CD8-positive, alpha-beta memory T cell (primary cell): Measurements from ENCODE around the gene IL12B. TPM values are rescaled to one million over a fixed set of nuclear protein-coding genes. Genes with fewer than 3 reads are reported as not detected.
"Not testable (repeated sequence)": the region's sequence is repeated elsewhere in the genome, so short reads cannot be mapped to it uniquely, and the experiment has no call there.

Source experiments
- CTCF ChIA-PET: fragments of 350-600 bp; sonication (Branson Sonifier 250); formaldehyde crosslinking; loops from one replicate; lab custom pipeline; 2021; ENCODE audit warnings: antibody characterized with exemption; lab: Charles Lee
- POLR2A ChIA-PET: fragments of 350-600 bp; sonication (Branson Sonifier 250); formaldehyde crosslinking; loops from one replicate; lab custom pipeline; 2021; ENCODE audit warnings: antibody characterized with exemption; lab: Charles Lee
- DNase-seq, 5 donors: peaks; one replicate each; pipeline versions ENCODE4 v3.0.0 to v3.0.0-alpha.2; 2020 to 2022; ENCODE audit warnings: mixed read lengths in 1 of 5
- H3K27ac ChIP-seq: one replicate; pipeline ENCODE4 v1.7.0; 2013; ENCODE audit warnings: low read depth, mild to moderate bottlenecking, low read length, moderate library complexity
- H3K27me3 ChIP-seq: 2 replicates; pipeline ENCODE4 v1.7.0; 2013; ENCODE audit warnings: low read length, mild to moderate bottlenecking; ENCODE audit not compliant: insufficient read depth, poor library complexity, severe bottlenecking
- H3K36me3 ChIP-seq: 2 replicates; pipeline ENCODE4 v1.7.0; 2013; ENCODE audit warnings: mild to moderate bottlenecking, low read length, moderate library complexity; ENCODE audit not compliant: insufficient read depth
- H3K4me1 ChIP-seq: 2 replicates; pipeline ENCODE4 v1.7.0; 2013; ENCODE audit warnings: mild to moderate bottlenecking, low read length, moderate library complexity; ENCODE audit not compliant: insufficient read depth
- H3K4me3 ChIP-seq: 2 replicates; pipeline ENCODE4 v1.7.0; 2013; ENCODE audit warnings: mild to moderate bottlenecking, low read length
- H3K9me3 ChIP-seq: 2 replicates; pipeline ENCODE4 v1.7.0; 2013; ENCODE audit warnings: mild to moderate bottlenecking, low read length
- H3K27ac Mint-ChIP-seq, 8 donors: one replicate each; pipeline ENCODE4 v1.8.0; 2020 to 2021; ENCODE audit warnings: mixed read lengths in 8 of 8, mild to moderate bottlenecking in 6 of 8, inconsistent platforms in 3 of 8, moderate library complexity in 3 of 8
- H3K27me3 Mint-ChIP-seq, 2 donors: one replicate each; pipeline ENCODE4 v1.8.0; 2020 to 2021; ENCODE audit warnings: mixed read lengths in 2 of 2, mild to moderate bottlenecking in 1 of 2, moderate library complexity in 1 of 2
- H3K36me3 Mint-ChIP-seq, 3 donors: one replicate each; pipeline ENCODE4 v1.8.0; 2020 to 2021; ENCODE audit warnings: mixed read lengths in 3 of 3, inconsistent platforms in 1 of 3, mild to moderate bottlenecking in 1 of 3
- H3K4me1 Mint-ChIP-seq, 3 donors: one replicate each; pipeline ENCODE4 v1.8.0; 2020 to 2021; ENCODE audit warnings: mixed read lengths in 3 of 3, inconsistent platforms in 1 of 3, mild to moderate bottlenecking in 1 of 3
- H3K4me3 Mint-ChIP-seq, 7 donors: one replicate each; pipeline ENCODE4 v1.8.0; 2020 to 2021; ENCODE audit warnings: mixed read lengths in 7 of 7, mild to moderate bottlenecking in 6 of 7, moderate library complexity in 4 of 7, inconsistent platforms in 2 of 7
- H3K9me3 Mint-ChIP-seq, 5 donors: one replicate each; pipeline ENCODE4 v1.8.0; 2020 to 2022; ENCODE audit warnings: mixed read lengths in 5 of 5, mild to moderate bottlenecking in 3 of 5, moderate library complexity in 2 of 5, inconsistent platforms in 1 of 5
- polyA plus RNA-seq: library from polyadenylated mRNA; unstranded; fragments of 300-500 nt; fragmentation: Illumina TruSeq; gene quantifications from one replicate; pipeline ENCODE4 v1.2.3, GENCODE V29; 2021
- total RNA-seq, 2 experiments: library from RNA; stranded (reverse); gene quantifications; one replicate each; pipeline ENCODE4 v1.2.3, GENCODE V29; 2021

IL12B gene
- total and polyA plus RNA-seq, 3 experiments from 2014 or later: not detected

- POLR2A ChIA-PET, H3K27ac Mint-ChIP-seq, DNase-seq, H3K4me1 Mint-ChIP-seq, H3K4me3 Mint-ChIP-seq, CTCF ChIA-PET, H3K36me3 Mint-ChIP-seq, H3K9me3 Mint-ChIP-seq, H3K27me3 Mint-ChIP-seq, H3K9me3 ChIP-seq, H3K27ac ChIP-seq, H3K27me3 ChIP-seq, H3K4me3 ChIP-seq, H3K4me1 ChIP-seq, H3K36me3 ChIP-seq: not testable (repeated sequence)
Observed at GRCh38 chr5:159350644-159351043, 20.4 kb upstream of the IL12B start.

- not testable (repeated sequence) for H3K4me3 Mint-ChIP-seq, H3K27ac ChIP-seq
Observed at GRCh38 chr5:159350216-159350615, 19.9 kb upstream of the IL12B start.

GRCh38 chr5:159345861-159346260 lies 15.6 kb upstream of the IL12B start:
- ChIA-PET CTCF (interaction anchor here (1.1 kb wide), 1 partner anchor 14 kb away, joined by 5 read pairs; no protein-coding TSS in a partner anchor), POLR2A (no interaction called here)
- H3K36me3 Mint-ChIP-seq: peaks cover 0 to 8% (median 3%) of the 10 kb centered on the region in 3 donors
- Histone ChIP-seq H3K4me3 (no peak overlapping the region), H3K27ac (no peak overlapping the region), H3K9me3 (no peaks in the 10 kb centered on the region), H3K4me1 (peaks cover 19% of the 10 kb centered on the region), H3K27me3 (no peaks in the 10 kb centered on the region), H3K36me3 (no peaks in the 10 kb centered on the region)
- H3K27ac Mint-ChIP-seq: no peak overlapping the region
- no peak for DNase-seq
- no peak overlapping the region for H3K4me3 Mint-ChIP-seq
- H3K27me3 Mint-ChIP-seq: peaks cover 6 to 7% of the 10 kb centered on the region in 2 donors
- peaks cover 0 to under 1% (median 0%) of the 10 kb centered on the region in 5 donors for H3K9me3 Mint-ChIP-seq
- H3K4me1 Mint-ChIP-seq: peaks cover 24 to 44% (median 39%) of the 10 kb centered on the region in 3 donors

More at GRCh38 chr5:159350216-159350615, 19.9 kb upstream of the IL12B start:
- H3K4me3 ChIP-seq, H3K36me3 ChIP-seq, H3K27me3 ChIP-seq, H3K9me3 ChIP-seq, H3K27ac Mint-ChIP-seq, POLR2A ChIA-PET, H3K36me3 Mint-ChIP-seq, CTCF ChIA-PET, DNase-seq, H3K9me3 Mint-ChIP-seq, H3K4me1 ChIP-seq, H3K27me3 Mint-ChIP-seq: not testable (repeated sequence)
- H3K4me1 Mint-ChIP-seq: peaks cover 4 to 11% (median 5%) of the 10 kb centered on the region in 3 donors

GRCh38 chr5:159345336-159345735 lies 15.0 kb upstream of the IL12B start:
- Mint-ChIP-seq H3K9me3 (no peaks in the 10 kb centered on the region), H3K4me1 (peaks cover 28 to 48% (median 44%) of the 10 kb centered on the region in 3 donors), H3K36me3 (peaks cover 0 to 7% (median 3%) of the 10 kb centered on the region in 3 donors), H3K27me3 (peaks cover 6 to 7% of the 10 kb centered on the region in 2 donors), H3K4me3 (no peak overlapping the region), H3K27ac (peak overlapping the region in 1 of 8 donors; percentile 22)
- no peaks in the 10 kb centered on the region for H3K27me3 ChIP-seq
- no peak overlapping the region for H3K27ac ChIP-seq
- no peak for DNase-seq
- ChIA-PET POLR2A (no interaction called here), CTCF (interaction anchor here (0.6 to 1.1 kb wide), 2 partner anchors 13 to 109 kb away, joined by 4 to 5 read pairs; no protein-coding TSS in a partner anchor)
- no peaks in the 10 kb centered on the region for H3K9me3 ChIP-seq
- peaks cover 24% of the 10 kb centered on the region for H3K4me1 ChIP-seq
- no peaks in the 10 kb centered on the region for H3K36me3 ChIP-seq
- no peak overlapping the region for H3K4me3 ChIP-seq

- no peaks in the 10 kb centered on the region for H3K36me3 ChIP-seq
- no peak for DNase-seq
- H3K9me3 ChIP-seq: no peaks in the 10 kb centered on the region
- H3K27me3 Mint-ChIP-seq: peaks cover 0 to 7% of the 10 kb centered on the region in 2 donors
- no peak overlapping the region for H3K4me3 ChIP-seq
- peak overlapping the region in 4 of 8 donors; percentile 0 to 83 (median 38) for H3K27ac Mint-ChIP-seq
- no peaks in the 10 kb centered on the region for H3K27me3 ChIP-seq
- H3K9me3 Mint-ChIP-seq: no peaks in the 10 kb centered on the region
- H3K4me1 Mint-ChIP-seq: peaks cover 36 to 60% (median 52%) of the 10 kb centered on the region in 3 donors
- peak overlapping the region in 1 of 7 donors; percentile 63 for H3K4me3 Mint-ChIP-seq
- H3K27ac ChIP-seq: no peak overlapping the region
- CTCF ChIA-PET: no interaction called here
- peaks cover 25% of the 10 kb centered on the region for H3K4me1 ChIP-seq
- POLR2A ChIA-PET: no interaction called here
- H3K36me3 Mint-ChIP-seq: peaks cover 0 to 7% (median 3%) of the 10 kb centered on the region in 3 donors
Observed at GRCh38 chr5:159343295-159344094, 13.2 kb upstream of the IL12B start.

GRCh38 chr5:159342840-159343239 lies 12.6 kb upstream of the IL12B start:
- CTCF ChIA-PET: no interaction called here
- H3K4me1 ChIP-seq: peaks cover 32% of the 10 kb centered on the region

GRCh38 chr5:159341906-159342310 lies 11.6 kb upstream of the IL12B start:
- H3K9me3 Mint-ChIP-seq: no peaks in the 10 kb centered on the region
- H3K4me3 Mint-ChIP-seq: peak overlapping the region in 6 of 7 donors; percentile 15 to 62 (median 45)
- H3K9me3 ChIP-seq: no peaks in the 10 kb centered on the region
- no peaks in the 10 kb centered on the region for H3K36me3 ChIP-seq
- POLR2A ChIA-PET: interaction anchor here (1.1 kb wide), 1 partner anchor 70 kb away, joined by 4 read pairs; no protein-coding TSS in a partner anchor
- peak in 4 of 5 donors; percentile 58 to 83 (median 70) for DNase-seq
- H3K36me3 Mint-ChIP-seq: peaks cover 0 to 7% (median 3%) of the 10 kb centered on the region in 3 donors
- H3K27ac Mint-ChIP-seq: peak overlapping the region; percentile 35 to 91 (median 84)
- peaks cover 41% of the 10 kb centered on the region for H3K4me1 ChIP-seq
- H3K4me1 Mint-ChIP-seq: peaks cover 52 to 76% (median 68%) of the 10 kb centered on the region in 3 donors
- CTCF ChIA-PET: interaction anchor here (1.0 to 1.2 kb wide), 2 partner anchors 10 to 680 kb away, joined by 3 to 4 read pairs; no protein-coding TSS in a partner anchor
- no peaks in the 10 kb centered on the region for H3K27me3 ChIP-seq
- no peak overlapping the region for H3K27ac ChIP-seq
- peaks cover 0 to 4% of the 10 kb centered on the region in 2 donors for H3K27me3 Mint-ChIP-seq
- no peak overlapping the region for H3K4me3 ChIP-seq

More at GRCh38 chr5:159342840-159343239, 12.6 kb upstream of the IL12B start:
- Mint-ChIP-seq H3K4me1 (peaks cover 42 to 67% (median 59%) of the 10 kb centered on the region in 3 donors), H3K27ac (peak overlapping the region in 1 of 8 donors; percentile 24), H3K36me3 (peaks cover 0 to 7% (median 3%) of the 10 kb centered on the region in 3 donors), H3K9me3 (no peaks in the 10 kb centered on the region), H3K27me3 (peaks cover 0 to 7% of the 10 kb centered on the region in 2 donors), H3K4me3 (no peak overlapping the region)
- H3K4me3 ChIP-seq: no peak overlapping the region
- H3K9me3 ChIP-seq: no peaks in the 10 kb centered on the region
- POLR2A ChIA-PET: no interaction called here
- no peaks in the 10 kb centered on the region for H3K36me3 ChIP-seq
- H3K27me3 ChIP-seq: no peaks in the 10 kb centered on the region
- DNase-seq: no peak
- H3K27ac ChIP-seq: no peak overlapping the region

- Histone ChIP-seq H3K36me3 (no peaks in the 10 kb centered on the region), H3K27ac (no peak overlapping the region), H3K4me3 (no peak overlapping the region), H3K9me3 (no peaks in the 10 kb centered on the region), H3K27me3 (no peaks in the 10 kb centered on the region), H3K4me1 (peaks cover 46% of the 10 kb centered on the region)
- H3K27ac Mint-ChIP-seq: peak overlapping the region in 7 of 8 donors; percentile 62 to 91 (median 84)
- peaks cover 0 to 7% (median 3%) of the 10 kb centered on the region in 3 donors for H3K36me3 Mint-ChIP-seq
- peak overlapping the region in 6 of 7 donors; percentile 0 to 62 (median 28) for H3K4me3 Mint-ChIP-seq
- POLR2A ChIA-PET: interaction anchor here (1.1 kb wide), 1 partner anchor 71 kb away, joined by 4 read pairs; no protein-coding TSS in a partner anchor
- H3K9me3 Mint-ChIP-seq: no peaks in the 10 kb centered on the region
- CTCF ChIA-PET: interaction anchor here (1.0 to 1.3 kb wide), 4 partner anchors 9 to 681 kb away, joined by 3 to 4 read pairs (median 3); no protein-coding TSS in a partner anchor
- peaks cover 58 to 84% (median 76%) of the 10 kb centered on the region in 3 donors for H3K4me1 Mint-ChIP-seq
- no peak for DNase-seq
- H3K27me3 Mint-ChIP-seq: peaks cover 0 to 4% of the 10 kb centered on the region in 2 donors
Observed at GRCh38 chr5:159341145-159341544, 10.9 kb upstream of the IL12B start.
